K562 treated with DMSO at 1 percent for 4 hours (cell line): ENCODE measurements around the gene IGSF8. TPM values are rescaled to one million over a fixed set of nuclear protein-coding genes. Genes with fewer than 3 reads are reported as not detected.

ENCODE experiments used
- total RNA-seq: library from RNA; unstranded; fragments of 300-600 nt; gene quantifications from 2 replicates; pipeline ENCODE4 v1.2.3, GENCODE V29; 2022; ENCODE audit not compliant: insufficient read depth

Gene IGSF8
- 15.5 and 16.6 TPM in 2 replicates for total RNA-seq

GRCh38 chr1:160097911-160098851 is at the start of gene IGSF8:
Gene IGSF8 (minus strand): TSS chr1:160098619. CDS start chr1:160098472, 147 bp downstream.

GRCh38 chr1:160115545-160116282 is 17.3 kb upstream of the IGSF8 start, which contains the start of gene ATP1A2:
Gene ATP1A2 (plus strand): TSS chr1:160115759. CDS start chr1:160115862, 103 bp downstream.

GRCh38 chr1:160081261-160081936 is 17.0 kb downstream of the IGSF8 start, which contains the start of gene KCNJ9:
Gene KCNJ9 (plus strand): TSS chr1:160081538. CDS start chr1:160084031, 2,493 bp downstream.

GRCh38 chr1:160069460-160070231 is 28.8 kb downstream of the IGSF8 start, which contains the start of gene KCNJ10:
Gene KCNJ10 (minus strand): TSS chr1:160070160. CDS start chr1:160042532, 27,628 bp downstream.

Other genes with a start within 250 kb of the IGSF8 start
- not detected in 2 replicates for gene VSIG8, start 236.0 kb downstream of the IGSF8 start, total RNA-seq
- 0.98 TPM in 1 of 2 replicates, not detected in the other for gene CFAP45, start 198.5 kb downstream of the IGSF8 start, total RNA-seq
- 533 and 588 TPM in 2 replicates for gene TAGLN2, start 173.1 kb downstream of the IGSF8 start, total RNA-seq
- not detected in 2 replicates for gene IGSF9, start 153.0 kb downstream of the IGSF8 start, total RNA-seq
- gene SLAMF9, start 144.4 kb downstream of the IGSF8 start, total RNA-seq = not detected in 2 replicates
- gene PIGM, start 66.6 kb downstream of the IGSF8 start, total RNA-seq = 1.3 and 1.5 TPM in 2 replicates
- gene KCNJ10, start 28.5 kb downstream of the IGSF8 start, total RNA-seq = not detected in 2 replicates
- not detected in 2 replicates for gene KCNJ9, start 17.1 kb downstream of the IGSF8 start, total RNA-seq
- not detected in 2 replicates for gene ATP1A2, start 17.1 kb upstream of the IGSF8 start, total RNA-seq
- not detected in 2 replicates for gene ATP1A4, start 53.0 kb upstream of the IGSF8 start, total RNA-seq
- not detected in 2 replicates for gene CASQ1, start 92.0 kb upstream of the IGSF8 start, total RNA-seq
- 51.5 and 73.4 TPM in 2 replicates for gene PEA15, start 106.8 kb upstream of the IGSF8 start, total RNA-seq
- gene DCAF8, start 163.9 kb upstream of the IGSF8 start, total RNA-seq = 50.7 and 83.5 TPM in 2 replicates
- gene PEX19, start 186.5 kb upstream of the IGSF8 start, total RNA-seq = 26.6 and 31.9 TPM in 2 replicates
- gene COPA, start 244.6 kb upstream of the IGSF8 start, total RNA-seq = 191 and 196 TPM in 2 replicates
- 51.8 and 56.1 TPM in 2 replicates for gene NCSTN, start 244.8 kb upstream of the IGSF8 start, total RNA-seq